SK-N-SH (cell line): ENCODE data around the gene GAS2L1.

Source experiments
- CTCF ChIP-seq: fragments of 200-600 bp; sonication (generic); IDR thresholded peaks from 2 replicates; pipeline ENCODE4 v1.6.1; 2017; ENCODE audit warnings: antibody characterized with exemption, mild to moderate bottlenecking, moderate library complexity
- MAX ChIP-seq: IDR thresholded peaks from 2 replicates; pipeline ENCODE4 v1.4.0; 2012; ENCODE audit warnings: low read depth
- RFX5 ChIP-seq: IDR thresholded peaks from 2 replicates; pipeline ENCODE4 v1.6.1; 2012; ENCODE audit warnings: mild to moderate bottlenecking, improper control_type of control experiment, low read length
- SIN3A ChIP-seq: IDR thresholded peaks from 2 replicates; pipeline ENCODE4 v1.6.1; 2012; ENCODE audit warnings: low read depth, mild to moderate bottlenecking, low read length, moderate library complexity, borderline replicate concordance
- TEAD4 ChIP-seq: IDR thresholded peaks from 2 replicates; pipeline ENCODE4 v1.4.0; 2012; ENCODE audit warnings: mild to moderate bottlenecking, borderline replicate concordance; ENCODE audit not compliant: insufficient read depth

- no peak for TF ChIP-seq CTCF
- no peak for TF ChIP-seq TEAD4
- TF ChIP-seq RFX5, result no peak
- no peak for TF ChIP-seq MAX
- TF ChIP-seq SIN3A, result no peak
Observed at GRCh38 chr22:29332886-29333496, 26.5 kb downstream of the GAS2L1 start.
